ENCODE data around the gene PPFIBP2.

DNA sequence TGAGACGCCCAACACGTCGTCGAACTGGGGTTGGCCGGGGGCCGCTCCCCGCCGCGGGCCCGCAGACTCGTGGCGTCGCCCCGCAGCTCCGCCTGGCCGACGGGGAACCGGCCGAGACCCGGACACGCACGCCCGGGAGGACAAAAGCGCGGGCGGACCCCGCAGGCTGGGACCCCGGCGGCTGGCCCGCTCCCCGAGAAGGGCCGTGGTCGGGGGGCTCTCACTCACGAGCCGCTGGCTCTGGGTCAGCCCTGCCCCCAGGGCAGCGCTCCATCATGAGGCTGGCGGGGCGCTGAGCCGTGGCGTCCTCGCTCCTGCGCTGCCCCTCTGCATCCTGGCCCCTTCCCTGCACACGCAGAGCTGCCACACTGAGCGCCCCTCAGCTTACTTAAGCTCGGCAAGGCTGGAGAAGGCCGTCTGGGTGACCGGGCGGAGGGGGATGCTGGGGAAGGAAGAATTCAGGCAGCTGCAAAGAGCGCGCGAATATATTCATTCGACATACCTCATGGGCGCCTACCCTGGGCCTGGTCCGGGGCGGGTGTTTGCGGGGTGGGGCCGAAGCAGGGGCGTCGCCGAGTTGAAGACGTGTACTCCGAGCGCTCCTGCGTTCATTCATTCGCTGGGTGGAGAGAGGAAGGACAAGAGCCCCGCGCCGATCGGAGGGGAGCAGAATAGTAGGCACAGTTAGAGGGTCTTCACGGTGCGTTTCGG lies 160.1 kb downstream of the PPFIBP2 start:
- TF ChIP-seq POLR2A (IDR thresholded peaks at IDR 0.05), result no peak
- TF ChIP-seq CTCF (IDR thresholded peaks at IDR 0.05 in 8 of 11, conservative IDR thresholded peaks at IDR 0.05 in 3 of 11), result no peak
